Testis (tissue), 2 donors: ENCODE results near the gene IL1RL1.

Source experiments
- CTCF ChIP-seq, 3 experiments: fragments of 450-650 bp in 2 of 3; fragments of 200-600 bp in 1 of 3; sonication (generic) in 1 of 3; IDR thresholded peaks; one replicate each; pipeline ENCODE4 v1.5.1; 2016 to 2019; ENCODE audit warnings: antibody characterized with exemption in 3 of 3, mild to moderate bottlenecking in 2 of 3, moderate library complexity in 1 of 3
- POLR2A ChIP-seq: fragments of 450-650 bp; IDR thresholded peaks from one replicate; pipeline ENCODE4 v1.6.1; 2017; ENCODE audit warnings: antibody characterized with exemption, mild to moderate bottlenecking, moderate library complexity

- TF ChIP-seq CTCF (IDR thresholded peaks at IDR 0.05): no peak
- no peak for TF ChIP-seq POLR2A
These were observed 20.8 kb upstream of the IL1RL1 start for GRCh38 chr2:102290594-102290993.
